Omental fat pad (tissue), 4 donors: ENCODE measurements around the gene SYT7. TPM values are rescaled to one million over a fixed set of nuclear protein-coding genes. Genes with fewer than 3 reads are reported as not detected.
"Not testable (repeated sequence)": the region's sequence is repeated elsewhere in the genome, so short reads cannot be mapped to it uniquely, and the experiment has no call there.

Experiments
- ATAC-seq: fragments of 150-250 bp; one replicate; pipeline ENCODE4 v1.9.1; 2016; ENCODE audit warnings: mild to moderate bottlenecking, moderate library complexity; ENCODE audit not compliant: low FRiP score
- DNase-seq: peaks from one replicate; pipeline ENCODE4 v3.0.0-alpha.2; 2019; ENCODE audit warnings: low spot score
- CTCF ChIP-seq, 3 donors: fragments of 450-650 bp; IDR thresholded peaks; one replicate each; pipeline ENCODE4 v1.5.1; 2016 to 2017; ENCODE audit warnings: antibody characterized with exemption in 3 of 3, mild to moderate bottlenecking in 3 of 3, moderate library complexity in 2 of 3
- small RNA-seq: library from RNA; depleted of rRNA; stranded (forward); fragments of <200 nt; gene quantifications from one replicate; pipeline ENCODE3, GENCODE V24; 2016
- total RNA-seq, 4 donors: library from RNA; depleted of rRNA; stranded (reverse); fragments of >200 nt; gene quantifications; one replicate each; pipeline ENCODE4 v1.1.0, GENCODE V29; 2016

Gene SYT7
- total RNA-seq, 4 donors from 2014 or later = 1.6 to 6.6 (median 4.4) TPM

GRCh38 chr11:61472282-61472681, 108.6 kb downstream of the SYT7 start:
- no peak for DNase-seq
- ATAC-seq = no peak
- no peak for TF ChIP-seq CTCF (IDR thresholded peaks at IDR 0.05)

- TF ChIP-seq CTCF (IDR thresholded peaks at IDR 0.05) = no peak
- no peak for DNase-seq
- no peak for ATAC-seq
These were observed 112.9 kb downstream of the SYT7 start for GRCh38 chr11:61468002-61468401.

GRCh38 chr11:61467602-61468001, 113.3 kb downstream of the SYT7 start:
- DNase-seq, ATAC-seq: not testable (repeated sequence)

Small RNAs within 50 kb of the gene (small RNA-seq; reads per million reads assigned to genes)
- 0.64 reads per million for gene MIR4488

Other genes with a start within 250 kb of the SYT7 start
- gene DDB1, start 248.0 kb downstream of the SYT7 start, total RNA-seq = 100 to 1,000 TPM; 127 to 182 (median 155) TPM
- 10 to 100 TPM; 16.0 to 24.5 (median 20.0) TPM for gene TKFC, start 247.8 kb downstream of the SYT7 start, total RNA-seq
- gene CYB561A3, start 219.2 kb downstream of the SYT7 start, total RNA-seq = 10 to 100 TPM; 29.5 to 39.9 (median 34.6) TPM
- gene TMEM138, start 218.7 kb downstream of the SYT7 start, total RNA-seq = 10 to 100 TPM; 31.6 to 40.8 (median 38.1) TPM
- 10 to 100 TPM in 2 of 4 donors, 1 to 10 TPM in 2; 9.5 to 19.3 (median 11.8) TPM for gene TMEM216, start 188.5 kb downstream of the SYT7 start, total RNA-seq
- 10 to 100 TPM; 37.2 to 62.6 (median 49.4) TPM for gene CPSF7, start 151.1 kb downstream of the SYT7 start, total RNA-seq
- 10 to 100 TPM; 48.6 to 59.0 (median 54.0) TPM for gene SDHAF2, start 151.0 kb downstream of the SYT7 start, total RNA-seq
- 1 to 10 TPM; 1.1 to 2.0 (median 1.7) TPM for gene LRRC10B, start 72.3 kb downstream of the SYT7 start, total RNA-seq
- 1 to 10 TPM; 1.4 to 4.6 (median 2.8) TPM for gene DAGLA, start 99.3 kb upstream of the SYT7 start, total RNA-seq
- gene MYRF, start 171.6 kb upstream of the SYT7 start, total RNA-seq = 10 to 100 TPM in 3 of 4 donors, under 1 TPM in 1; 0.16 to 55.1 (median 29.5) TPM
- 10 to 100 TPM; 27.9 to 52.6 (median 43.4) TPM for gene TMEM258, start 211.5 kb upstream of the SYT7 start, total RNA-seq
- gene FEN1, start 211.8 kb upstream of the SYT7 start, total RNA-seq = 1 to 10 TPM; 4.7 to 8.9 (median 6.7) TPM
- 10 to 100 TPM; 20.1 to 49.1 (median 22.0) TPM for gene FADS1, start 235.9 kb upstream of the SYT7 start, total RNA-seq
- 10 to 100 TPM in 3 of 4 donors, 1 to 10 TPM in 1; 7.8 to 40.1 (median 16.2) TPM for gene FADS2, start 247.2 kb upstream of the SYT7 start, total RNA-seq